Spleen (tissue), 11 donors: ENCODE measurements around the gene EVA1A. TPM values are rescaled to one million over a fixed set of nuclear protein-coding genes. Genes with fewer than 3 reads are reported as not detected.

Experiments
- DNase-seq: peaks from one replicate; pipeline ENCODE4 v3.0.0-alpha.2; 2020
- H3K27ac ChIP-seq, 8 donors: fragments of 200-600 bp; sonication (generic) in 7 of 8; 1 replicate in 4 of 8; 2 replicates in 4 of 8; pipeline versions ENCODE4 v1.5.0 to v1.8.0; 2016 to 2021; ENCODE audit warnings: inconsistent platforms in 4 of 8, mild to moderate bottlenecking in 4 of 8, moderate library complexity in 1 of 8
- H3K27me3 ChIP-seq, 7 donors: fragments of 200-600 bp; sonication (generic) in 6 of 7; replicated peaks in 1 of 7; 1 replicate in 4 of 7; 2 replicates in 3 of 7; pipeline versions ENCODE4 v1.5.0 to v1.8.0; 2016 to 2021; ENCODE audit warnings: inconsistent platforms in 3 of 7, mild to moderate bottlenecking in 1 of 7
- H3K36me3 ChIP-seq, 6 donors: fragments of 200-600 bp; sonication (generic) in 5 of 6; 1 replicate in 4 of 6; 2 replicates in 2 of 6; pipeline versions ENCODE4 v1.5.0 to v1.8.0; 2016 to 2021; ENCODE audit warnings: inconsistent platforms in 2 of 6
- H3K4me1 ChIP-seq, 6 donors: fragments of 200-600 bp; sonication (generic) in 5 of 6; 1 replicate in 3 of 6; 2 replicates in 3 of 6; pipeline versions ENCODE4 v1.5.0 to v1.8.0; 2016 to 2021; ENCODE audit warnings: inconsistent platforms in 3 of 6
- H3K4me3 ChIP-seq, 8 donors: fragments of 200-600 bp; sonication (generic) in 7 of 8; 1 replicate in 4 of 8; 2 replicates in 4 of 8; pipeline versions ENCODE4 v1.5.0 to v1.8.0; 2016 to 2021; ENCODE audit warnings: inconsistent platforms in 4 of 8, mild to moderate bottlenecking in 4 of 8, moderate library complexity in 2 of 8
- H3K9me3 ChIP-seq, 8 donors: fragments of 200-600 bp; sonication (generic) in 7 of 8; 1 replicate in 4 of 8; 2 replicates in 4 of 8; pipeline versions ENCODE4 v1.5.0 to v1.8.0; 2016 to 2021; ENCODE audit warnings: inconsistent platforms in 4 of 8
- POLR2A ChIP-seq, 3 donors: fragments of 450-650 bp; IDR thresholded peaks; one replicate each; pipeline ENCODE4 v1.5.1; 2017; ENCODE audit warnings: antibody characterized with exemption in 3 of 3, mild to moderate bottlenecking in 1 of 3
- POLR2AphosphoS5 ChIP-seq, 3 donors: sonication (generic); formaldehyde crosslinking; IDR thresholded peaks; one replicate each; pipeline ENCODE4 v1.5.1; 2017; ENCODE audit warnings: antibody characterized with exemption in 3 of 3
- WGBS, 5 donors: extraction: QIAGEN DNeasy Blood & Tissue Kit in 3 of 5; methylation state at CpG; one replicate each; pipeline versions ENCODE4 v1.1.5 to v1.1.7; 2013 to 2018; 5-methylcytosine and 5-hydroxymethylcytosine counted together
- intact Hi-C: fragments of 100-400 bp; cut with DNase I; formaldehyde crosslinking; loops from one replicate; pipeline ENCODE4 v1.15.0; 2023; ENCODE audit warnings: low total_unique reads
- polyA plus RNA-seq, 3 donors: library from polyadenylated mRNA; stranded (reverse); fragments of 200-250 nt; gene quantifications; one replicate each; pipeline ENCODE4 v1.2.1, GENCODE V29; 2013
- total RNA-seq, 7 donors: library from RNA; depleted of rRNA in 3 of 7; stranded (reverse); fragments of >200 nt in 3 of 7; fragmentation: NEBNext Ultra II Directional in 4 of 7; extraction: Animal tissue kit (Norgen Biotek cat#: 25700) in 4 of 7; gene quantifications; one replicate each; pipeline versions ENCODE4 v1.1.0 to v1.2.1, GENCODE V29; 2016 to 2021
- TF ChIP-seq, protein P1 (sequence below), 11 experiments: fragments of 200-600 bp in 7 of 11; fragments of 450-650 bp in 4 of 11; sonication (generic) in 4 of 11; IDR thresholded peaks in 8 of 11; conservative IDR thresholded peaks in 3 of 11; 1 replicate in 7 of 11; 2 replicates in 4 of 11; pipeline versions ENCODE4 v1.4.0 to v1.8.0; 2016 to 2021; ENCODE audit warnings: antibody characterized with exemption in 11 of 11, inconsistent platforms in 4 of 11, mild to moderate bottlenecking in 1 of 11
- donor health status: healthy with polysubstance abuse.
- donor health status: DM: no; HTN: no; CAD: no; lungs with moderate emphysema.
- donor health status: DM: no; HTN: no; CAD: no.
- donor health status: Bipolar disorder and iron deficiency.
- donor health status: healthy.
- donor health status: DM: no; HTN: no; CAD: no.
- donor health status: DM: yes; HTN: yes; CAD: no.

EVA1A gene
- total and polyA plus RNA-seq, 10 donors, result 6.2 to 30.3 (median 14.4) TPM

DNA sequence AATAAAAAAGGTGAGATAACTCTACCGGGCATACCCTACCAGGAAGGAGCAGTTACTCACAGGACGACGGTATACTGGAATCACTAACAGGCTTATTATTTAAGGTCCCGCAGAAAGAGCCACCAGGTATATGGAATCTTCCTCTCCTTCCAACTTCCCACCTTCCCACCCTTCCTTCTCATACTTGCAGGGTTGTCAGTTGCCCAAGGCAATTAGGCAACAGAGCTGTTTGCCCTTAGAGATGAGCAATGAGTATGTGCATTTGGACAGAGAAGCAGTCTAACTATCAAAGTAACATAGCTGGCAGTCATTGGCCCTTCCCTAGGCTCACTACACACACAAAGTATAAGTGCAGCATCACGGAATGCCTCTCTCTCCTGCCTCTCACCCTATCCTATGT is 32.1 kb upstream of the EVA1A start:
- Histone ChIP-seq H3K27me3 (no peaks in the 10 kb centered on the region), H3K4me3 (no peak overlapping the region), H3K4me1 (no peaks in the 10 kb centered on the region), H3K9me3 (no peaks in the 10 kb centered on the region), H3K36me3 (no peaks in the 10 kb centered on the region), H3K27ac (no peak overlapping the region)
- intact Hi-C loops, result no loop called here
- DNase-seq, result no peak
- TF ChIP-seq, protein P1, sequence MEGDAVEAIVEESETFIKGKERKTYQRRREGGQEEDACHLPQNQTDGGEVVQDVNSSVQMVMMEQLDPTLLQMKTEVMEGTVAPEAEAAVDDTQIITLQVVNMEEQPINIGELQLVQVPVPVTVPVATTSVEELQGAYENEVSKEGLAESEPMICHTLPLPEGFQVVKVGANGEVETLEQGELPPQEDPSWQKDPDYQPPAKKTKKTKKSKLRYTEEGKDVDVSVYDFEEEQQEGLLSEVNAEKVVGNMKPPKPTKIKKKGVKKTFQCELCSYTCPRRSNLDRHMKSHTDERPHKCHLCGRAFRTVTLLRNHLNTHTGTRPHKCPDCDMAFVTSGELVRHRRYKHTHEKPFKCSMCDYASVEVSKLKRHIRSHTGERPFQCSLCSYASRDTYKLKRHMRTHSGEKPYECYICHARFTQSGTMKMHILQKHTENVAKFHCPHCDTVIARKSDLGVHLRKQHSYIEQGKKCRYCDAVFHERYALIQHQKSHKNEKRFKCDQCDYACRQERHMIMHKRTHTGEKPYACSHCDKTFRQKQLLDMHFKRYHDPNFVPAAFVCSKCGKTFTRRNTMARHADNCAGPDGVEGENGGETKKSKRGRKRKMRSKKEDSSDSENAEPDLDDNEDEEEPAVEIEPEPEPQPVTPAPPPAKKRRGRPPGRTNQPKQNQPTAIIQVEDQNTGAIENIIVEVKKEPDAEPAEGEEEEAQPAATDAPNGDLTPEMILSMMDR (IDR thresholded peaks at IDR 0.05 in 8 of 11, conservative IDR thresholded peaks at IDR 0.05 in 3 of 11), result no peak
- TF ChIP-seq POLR2AphosphoS5 (IDR thresholded peaks at IDR 0.05) (no peak), POLR2A (IDR thresholded peaks at IDR 0.05) (no peak)
- 89 to 97% (median 92%) methylated on average over 5 of the region's 5 CpGs for WGBS, 5 donors

DNA sequence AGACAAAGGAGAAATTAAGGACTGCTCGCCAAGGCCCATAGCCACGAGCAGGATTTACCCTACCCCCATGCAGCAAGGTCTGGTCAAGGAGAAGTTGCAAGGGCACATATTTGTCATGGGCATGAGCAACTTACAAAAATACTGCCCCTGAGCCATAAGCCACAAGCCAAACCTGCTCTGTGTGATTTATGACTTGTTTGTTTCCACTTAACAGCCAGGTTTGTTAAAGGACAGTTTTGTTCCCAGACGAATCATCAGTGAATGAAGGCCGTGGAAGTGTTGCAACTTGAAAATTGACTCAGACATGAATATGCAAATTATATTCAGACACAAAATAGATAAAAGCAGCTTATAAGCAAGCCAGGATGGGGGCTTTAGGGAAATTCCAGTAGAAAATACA is 31.3 kb upstream of the EVA1A start:
- H3K36me3 ChIP-seq, result no peaks in the 10 kb centered on the region
- no peaks in the 10 kb centered on the region for H3K27me3 ChIP-seq
- no peaks in the 10 kb centered on the region for H3K4me1 ChIP-seq
- no peak for TF ChIP-seq POLR2AphosphoS5 (IDR thresholded peaks at IDR 0.05)
- TF ChIP-seq, protein P1 (IDR thresholded peaks at IDR 0.05 in 8 of 11, conservative IDR thresholded peaks at IDR 0.05 in 3 of 11), result no peak
- TF ChIP-seq POLR2A (IDR thresholded peaks at IDR 0.05), result no peak
- no peak overlapping the region for H3K4me3 ChIP-seq
- intact Hi-C loops, result no loop called here
- H3K9me3 ChIP-seq, result no peaks in the 10 kb centered on the region
- H3K27ac ChIP-seq, result no peak overlapping the region
- no peak for DNase-seq
- 38 to 49% (median 43%) methylated on average over 4 of the region's 4 CpGs for WGBS, 5 donors

DNA sequence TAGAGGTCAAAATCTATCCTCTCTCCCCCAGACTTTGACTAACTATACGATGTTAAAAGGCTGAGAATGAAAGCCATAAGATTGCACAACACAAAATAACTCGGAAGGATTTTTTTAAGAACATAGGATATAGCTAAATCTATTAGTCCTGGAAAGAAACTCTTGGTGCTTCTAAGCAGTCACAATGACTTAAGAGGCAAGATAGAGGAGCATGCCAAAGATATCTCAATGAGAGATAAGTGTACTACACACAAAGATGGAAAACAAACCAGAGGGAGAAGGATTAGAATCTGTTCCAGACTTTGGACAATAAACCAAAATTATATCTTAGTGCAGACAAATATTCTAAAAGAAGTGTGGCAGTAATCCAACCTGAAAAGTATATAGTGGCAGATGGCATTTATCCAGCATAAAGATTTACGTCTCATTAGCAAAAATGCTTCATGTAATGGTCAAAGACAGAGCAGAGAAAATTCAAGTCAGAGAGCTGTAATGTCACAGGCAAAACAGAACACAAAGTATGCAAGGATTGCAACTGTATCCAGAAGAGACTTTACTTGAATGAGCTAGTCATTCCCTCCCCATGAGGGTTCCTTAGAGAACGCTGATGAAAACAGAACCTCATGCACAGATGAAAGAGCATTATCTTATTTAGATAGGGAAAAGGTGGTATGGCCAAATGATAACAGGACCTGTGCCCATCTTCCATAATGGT is 28.8 kb upstream of the EVA1A start:
- 60 to 81% (median 76%) methylated on average over 4 of the region's 4 CpGs for WGBS, 5 donors
- no peaks in the 10 kb centered on the region for H3K27me3 ChIP-seq
- DNase-seq, result no peak
- intact Hi-C loops, result no loop called here
- H3K27ac ChIP-seq, result peak overlapping the region in 1 of 8 donors; percentile 20
- H3K36me3 ChIP-seq, result no peaks in the 10 kb centered on the region
- no peaks in the 10 kb centered on the region for H3K4me1 ChIP-seq
- H3K9me3 ChIP-seq, result no peaks in the 10 kb centered on the region
- no peak overlapping the region for H3K4me3 ChIP-seq
- no peak for TF ChIP-seq POLR2A (IDR thresholded peaks at IDR 0.05)
- TF ChIP-seq, protein P1 (IDR thresholded peaks at IDR 0.05 in 8 of 11, conservative IDR thresholded peaks at IDR 0.05 in 3 of 11), result no peak
- no peak for TF ChIP-seq POLR2AphosphoS5 (IDR thresholded peaks at IDR 0.05)

DNA sequence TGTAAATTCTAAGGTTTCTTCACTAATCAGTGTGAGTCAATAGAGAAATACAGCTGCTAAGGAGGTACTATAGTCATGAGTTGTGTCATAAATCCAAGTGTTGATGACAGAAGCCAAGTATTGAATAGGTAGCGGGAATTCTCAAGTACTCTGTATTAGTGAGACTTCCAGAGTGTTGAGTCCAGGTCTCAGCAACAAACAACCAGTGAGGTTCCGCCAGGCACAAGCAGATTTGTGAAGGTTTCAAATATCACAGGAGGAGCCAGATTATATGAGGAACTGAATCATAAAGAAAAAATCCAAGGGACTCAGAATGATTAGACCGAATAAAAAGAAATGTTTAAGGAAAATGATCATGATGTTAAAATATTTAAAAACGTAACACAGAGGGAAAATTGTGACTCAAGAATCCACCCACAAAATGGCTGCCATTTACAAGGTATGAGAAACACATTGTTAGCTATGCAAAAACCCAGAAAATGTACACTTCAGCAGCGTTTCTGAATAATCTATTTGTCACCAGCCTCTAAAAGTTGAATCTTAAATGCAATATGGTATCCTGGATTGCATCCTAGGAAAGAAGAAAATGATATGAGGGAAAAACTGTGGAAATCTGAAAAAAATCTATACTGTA is 27.3 kb upstream of the EVA1A start:
- 78 to 90% (median 87%) methylated on average over 5 of the region's 5 CpGs for WGBS, 5 donors

More for the DNA sequence above, 27.3 kb upstream of the EVA1A start:
- Histone ChIP-seq H3K4me3 (no peak overlapping the region), H3K36me3 (no peaks in the 10 kb centered on the region), H3K27me3 (no peaks in the 10 kb centered on the region), H3K4me1 (no peaks in the 10 kb centered on the region), H3K9me3 (no peaks in the 10 kb centered on the region), H3K27ac (no peak overlapping the region)
- intact Hi-C loops, result no loop called here
- no peak for DNase-seq
- TF ChIP-seq POLR2A (IDR thresholded peaks at IDR 0.05) (no peak), POLR2AphosphoS5 (IDR thresholded peaks at IDR 0.05) (no peak)
- TF ChIP-seq, protein P1 (IDR thresholded peaks at IDR 0.05 in 8 of 11, conservative IDR thresholded peaks at IDR 0.05 in 3 of 11), result no peak
